ENCODE results near the gene MSMB. TPM values are rescaled to one million over a fixed set of nuclear protein-coding genes. Genes with fewer than 3 reads are reported as not detected.
"Not testable (repeated sequence)": the region's sequence is repeated elsewhere in the genome, so short reads cannot be mapped to it uniquely, and the experiment has no call there.

MSMB gene
- polyA plus RNA-seq, 1 experiment: not detected

- H3K27me3 ChIP-seq (ENCODE audit: control insufficient read depth, insufficient read depth, low read length): no peaks in the 10 kb centered on the region
- DNase-seq (ENCODE audit: low read depth): no peak
- CTCF ChIA-PET: no interaction called here
- TF ChIP-seq CTCF (IDR thresholded peaks at IDR 0.05; ENCODE audit: insufficient read depth, low read depth, low read length): no peak
- POLR2A ChIA-PET: no interaction called here
- no peaks in the 10 kb centered on the region for H3K36me3 ChIP-seq (ENCODE audit: control insufficient read depth, insufficient read depth, low read length)
- no peak overlapping the region for H3K4me3 ChIP-seq (ENCODE audit: low read depth, low read length)
Measured at GRCh38 chr10:46068117-46068516, 22.0 kb upstream of the MSMB start.

DNA sequence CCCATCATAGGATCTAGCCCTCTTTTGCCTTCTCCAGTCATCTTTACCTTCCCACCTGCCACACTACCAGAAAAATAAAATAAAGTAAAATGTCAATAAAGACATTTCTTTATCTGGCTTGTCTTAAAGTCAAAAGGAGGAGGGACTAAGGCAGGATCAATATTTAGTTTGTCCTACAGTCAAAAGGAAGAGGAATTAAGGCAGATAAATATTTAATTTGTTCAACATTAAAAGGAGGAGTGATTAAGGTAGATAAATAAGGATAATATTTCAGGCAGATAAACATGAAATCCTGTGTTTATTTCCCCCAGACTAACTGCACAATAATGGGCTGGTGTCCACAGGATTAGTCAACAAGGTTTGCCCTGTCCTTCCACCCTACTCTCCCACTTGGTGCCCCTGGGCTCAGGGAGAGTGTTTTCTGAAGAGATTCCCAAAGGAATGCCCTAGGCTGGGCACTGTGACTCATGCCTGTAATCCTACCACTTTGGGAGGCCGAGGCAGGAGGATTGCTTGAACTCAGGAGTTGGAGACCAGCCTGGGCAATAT is 18.3 kb upstream of the MSMB start:
- no peak for DNase-seq (ENCODE audit: low read depth)
- H3K4me3 ChIP-seq (ENCODE audit: low read depth, low read length): no peak overlapping the region
- ChIA-PET CTCF (no interaction called here), POLR2A (no interaction called here)
- no peaks in the 10 kb centered on the region for H3K36me3 ChIP-seq (ENCODE audit: control insufficient read depth, insufficient read depth, low read length)
- H3K27me3 ChIP-seq (ENCODE audit: control insufficient read depth, insufficient read depth, low read length): no peaks in the 10 kb centered on the region
- TF ChIP-seq CTCF (IDR thresholded peaks at IDR 0.05; ENCODE audit: insufficient read depth, low read depth, low read length): no peak

GRCh38 chr10:46062723-46063428 is 16.8 kb upstream of the MSMB start:
- POLR2A ChIA-PET: no interaction called here
- no peak for TF ChIP-seq CTCF (IDR thresholded peaks at IDR 0.05; ENCODE audit: insufficient read depth, low read depth, low read length)
- H3K4me3 ChIP-seq (ENCODE audit: low read depth, low read length): no peak overlapping the region
- DNase-seq (ENCODE audit: low read depth): no peak
- CTCF ChIA-PET: no interaction called here
- H3K36me3 ChIP-seq (ENCODE audit: control insufficient read depth, insufficient read depth, low read length): no peaks in the 10 kb centered on the region
- peaks cover 1% of the 10 kb centered on the region; the same call in 1 of the 2 replicates for H3K27me3 ChIP-seq (ENCODE audit: control insufficient read depth, insufficient read depth, low read length)

DNA sequence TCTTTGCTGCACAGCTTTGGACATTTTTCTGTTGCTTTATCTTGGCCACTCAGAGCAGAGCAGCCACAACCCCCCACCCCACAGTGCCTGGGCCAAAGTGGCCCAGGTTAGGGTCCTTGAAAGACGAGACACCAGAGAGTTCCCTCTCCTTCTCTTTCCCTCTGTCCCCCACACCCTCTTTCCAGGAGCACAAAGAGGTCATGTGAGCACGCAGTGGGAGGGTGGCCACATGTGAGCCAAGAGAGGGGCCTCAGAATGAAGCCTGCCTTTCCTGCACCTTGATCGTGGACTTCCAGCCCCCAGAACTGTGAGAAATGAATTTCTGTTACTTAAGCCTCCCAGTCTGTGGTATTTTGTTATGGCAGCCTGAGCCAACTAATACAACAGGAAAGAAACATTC is 14.6 kb upstream of the MSMB start:
- ChIA-PET POLR2A (no interaction called here), CTCF (no interaction called here)
- TF ChIP-seq CTCF (IDR thresholded peaks at IDR 0.05; ENCODE audit: insufficient read depth, low read depth, low read length): no peak
- DNase-seq (ENCODE audit: low read depth): no peak
- no peak overlapping the region for H3K4me3 ChIP-seq (ENCODE audit: low read depth, low read length)
- peaks cover 1% of the 10 kb centered on the region; the same call in 1 of the 2 replicates for H3K27me3 ChIP-seq (ENCODE audit: control insufficient read depth, insufficient read depth, low read length)
- no peaks in the 10 kb centered on the region for H3K36me3 ChIP-seq (ENCODE audit: control insufficient read depth, insufficient read depth, low read length)

- CTCF ChIA-PET; DNase-seq (ENCODE audit: low read depth); POLR2A ChIA-PET: not testable (repeated sequence)
Measured at GRCh38 chr10:46057927-46058326, 11.9 kb upstream of the MSMB start.

GRCh38 chr10:46057038-46057437 is 11.0 kb upstream of the MSMB start:
- CTCF ChIA-PET: interaction anchor here (0.6 kb wide), 1 partner anchor 788 kb away, joined by 3 read pairs; no protein-coding TSS in a partner anchor

More at GRCh38 chr10:46057927-46058326, 11.9 kb upstream of the MSMB start:
- H3K4me3 ChIP-seq (ENCODE audit: low read depth, low read length); H3K36me3 ChIP-seq (ENCODE audit: control insufficient read depth, insufficient read depth, low read length); H3K27me3 ChIP-seq (ENCODE audit: control insufficient read depth, insufficient read depth, low read length): not testable (repeated sequence)

More at GRCh38 chr10:46057038-46057437, 11.0 kb upstream of the MSMB start:
- H3K4me3 ChIP-seq (ENCODE audit: low read depth, low read length): no peak overlapping the region
- peaks cover 6% of the 10 kb centered on the region; the same call in 1 of the 2 replicates for H3K27me3 ChIP-seq (ENCODE audit: control insufficient read depth, insufficient read depth, low read length)
- POLR2A ChIA-PET: no interaction called here
- H3K36me3 ChIP-seq (ENCODE audit: control insufficient read depth, insufficient read depth, low read length): no peaks in the 10 kb centered on the region
- no peak for TF ChIP-seq CTCF (IDR thresholded peaks at IDR 0.05; ENCODE audit: insufficient read depth, low read depth, low read length)
- DNase-seq (ENCODE audit: low read depth): no peak

All from BJ (cell line).